SU-DHL-6 (cell line): Measurements from ENCODE around the gene SOAT2.

Experiments used
- CTCF ChIP-seq: fragments of 200-600 bp; sonication (generic); IDR thresholded peaks from one replicate; pipeline ENCODE4 v1.5.1; 2017; ENCODE audit warnings: antibody characterized with exemption, mild to moderate bottlenecking, low read length, moderate library complexity; ENCODE audit not compliant: insufficient read depth, poor library complexity, severe bottlenecking
- EZH2phosphoT487 ChIP-seq: fragments of 200-600 bp; sonication (generic), shearing (Covaris generic); conservative IDR thresholded peaks from 2 replicates; pipeline ENCODE4 v1.6.1; 2018; ENCODE audit warnings: mild to moderate bottlenecking, antibody characterized with exemption, low read length, moderate library complexity, mixed read lengths

- TF ChIP-seq CTCF = no peak
- TF ChIP-seq EZH2phosphoT487 = no peak
Measured at GRCh38 chr12:53169644-53170043, 66.4 kb downstream of the SOAT2 start.
